GM19025 (cell line): Measurements from ENCODE around the gene MKI67.
"Not testable (repeated sequence)": the region's sequence is repeated elsewhere in the genome, so short reads cannot be mapped to it uniquely, and the experiment has no call there.

Experiments
- ATAC-seq: cut with Tn5 transposase; IDR thresholded peaks from one replicate; pipeline ENCODE4 v1.9.1; 2021; ENCODE audit warnings: mild to moderate bottlenecking, low read depth, moderate library complexity; ENCODE audit not compliant: unreplicated experiment

MKI67 gene

DNA sequence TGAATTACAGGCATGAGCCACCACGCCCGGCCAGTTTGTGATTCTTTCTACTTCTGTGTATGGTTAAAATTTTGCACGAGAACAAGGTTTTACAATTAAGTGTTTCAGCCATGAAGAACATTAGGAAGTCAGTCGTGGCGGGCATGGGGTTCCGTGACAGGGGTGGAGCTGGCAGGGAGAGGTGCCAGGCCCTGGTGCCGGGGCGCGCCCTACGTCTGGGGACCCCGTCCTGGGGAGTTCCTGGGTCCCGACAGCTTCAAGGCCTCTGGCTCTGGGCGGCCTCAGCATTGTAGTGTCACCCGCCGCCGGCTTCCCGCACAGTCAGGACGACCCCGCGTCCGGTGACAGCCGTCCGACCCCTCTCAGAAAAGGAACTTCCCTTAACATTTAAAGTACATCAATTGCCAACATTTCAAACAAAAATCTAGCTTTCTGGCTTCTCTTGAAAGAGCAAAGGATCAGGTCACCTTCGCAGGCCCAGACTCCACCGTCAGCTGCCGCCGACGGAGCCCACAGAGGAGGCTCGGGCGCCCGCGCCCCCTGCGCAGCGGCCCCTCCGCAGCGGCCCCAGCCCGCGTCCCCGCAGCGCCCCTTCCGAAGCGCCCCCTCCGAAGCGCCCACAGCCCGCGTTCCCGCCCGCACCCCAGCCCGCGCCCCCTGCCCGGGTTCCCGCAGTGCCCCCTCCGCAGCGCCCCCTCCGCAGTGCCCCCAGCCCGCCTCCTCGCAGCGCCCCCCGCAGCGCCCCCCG, 23.2 kb upstream of the MKI67 start:
- no peak for ATAC-seq

DNA sequence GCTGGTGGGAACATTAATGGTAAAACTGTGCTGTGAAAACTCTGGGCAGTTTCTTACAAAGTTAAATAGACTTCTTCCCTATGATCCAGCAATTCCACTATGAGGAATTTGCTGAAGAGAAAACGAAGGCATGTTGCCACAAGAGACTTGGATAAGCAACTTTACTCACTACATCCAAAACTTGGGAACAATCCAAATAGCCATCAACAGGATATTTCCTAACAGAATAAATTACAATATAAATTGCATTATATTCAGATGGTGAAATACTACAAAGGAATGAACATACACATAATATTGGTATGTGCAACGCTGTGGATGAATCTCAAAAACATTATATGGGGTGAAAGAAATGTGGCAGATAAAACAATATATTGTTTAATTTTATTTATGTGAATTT, 21.4 kb upstream of the MKI67 start:
- no peak for ATAC-seq

GRCh38 chr10:128147064-128147463, 20.8 kb upstream of the MKI67 start:
- ATAC-seq: no peak

DNA sequence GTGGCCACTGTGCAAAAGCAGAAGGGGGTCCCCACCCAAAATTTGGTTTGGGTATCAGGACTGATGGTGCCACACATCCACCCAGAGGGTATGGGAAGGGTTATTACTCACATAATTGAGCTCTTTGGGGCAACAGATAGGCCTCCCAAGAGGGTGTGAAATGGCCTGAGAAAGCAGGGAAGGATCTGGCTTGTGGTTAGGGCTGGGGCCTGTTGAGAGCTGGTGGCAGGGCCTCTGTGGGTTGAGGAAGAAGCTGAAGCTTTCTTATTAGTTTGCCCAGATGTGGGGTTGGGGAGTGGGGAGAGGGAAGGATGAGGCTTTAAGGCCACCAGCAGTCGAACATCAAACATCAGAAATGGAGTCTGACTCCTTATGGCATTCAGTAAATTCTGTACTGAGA, 18.3 kb upstream of the MKI67 start:
- ATAC-seq: no peak

DNA sequence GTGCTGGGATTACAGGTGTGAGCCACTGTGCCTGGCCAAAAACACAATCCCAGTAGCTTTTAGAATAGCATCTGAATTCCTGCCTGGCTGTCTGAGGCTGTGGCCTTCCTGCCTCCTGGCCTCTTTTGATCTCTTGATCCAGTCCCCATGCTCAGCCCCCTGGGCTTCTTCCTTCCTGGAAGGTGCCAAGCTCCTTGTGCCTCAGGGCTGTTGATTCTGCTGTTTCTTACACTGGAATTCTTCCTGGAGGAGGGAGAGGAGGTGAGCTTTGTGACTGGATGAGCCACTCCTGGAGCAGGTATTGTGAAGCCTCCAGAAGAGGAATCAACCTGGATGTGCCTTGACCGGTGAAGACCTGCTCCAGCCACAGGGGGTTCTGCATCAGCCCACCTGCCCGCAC, 17.3 kb upstream of the MKI67 start:
- ATAC-seq: no peak

- no peak for ATAC-seq
These were observed 14.2 kb upstream of the MKI67 start for GRCh38 chr10:128140425-128140824.

GRCh38 chr10:128138429-128138828, 12.2 kb upstream of the MKI67 start:
- not testable (repeated sequence) for ATAC-seq

GRCh38 chr10:128137877-128138276, 11.7 kb upstream of the MKI67 start:
- ATAC-seq: no peak

GRCh38 chr10:128130051-128130450, 3.8 kb upstream of the MKI67 start:
- no peak for ATAC-seq

DNA sequence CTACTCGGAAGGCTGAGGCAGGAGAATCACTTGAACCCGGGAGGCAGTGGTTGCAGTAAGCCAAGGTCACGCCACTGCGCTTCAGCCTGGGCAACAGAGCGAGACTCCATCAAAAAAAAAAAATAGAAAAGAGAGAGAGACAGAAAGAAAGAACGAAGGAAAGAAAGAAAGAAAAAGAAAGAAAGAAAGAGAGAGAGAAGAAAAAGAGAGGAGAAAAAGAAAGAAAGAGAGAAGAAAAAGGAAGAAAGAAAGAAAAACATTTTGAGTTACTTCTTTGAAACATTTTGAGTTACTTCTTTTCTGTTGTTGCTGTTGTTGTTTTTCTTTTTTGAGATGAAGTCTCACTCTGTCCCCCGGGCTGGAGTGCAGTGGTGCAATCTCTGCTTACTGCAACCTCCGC, 2.4 kb upstream of the MKI67 start:
- no peak for ATAC-seq

- ATAC-seq: no peak
These were observed 743 bp downstream of the MKI67 start for GRCh38 chr10:128125416-128125943.

GRCh38 chr10:128124813-128125403, 1.3 kb downstream of the MKI67 start:
- ATAC-seq: no peak

- no peak for ATAC-seq
These were observed 2.4 kb downstream of the MKI67 start for GRCh38 chr10:128123846-128124245.

DNA sequence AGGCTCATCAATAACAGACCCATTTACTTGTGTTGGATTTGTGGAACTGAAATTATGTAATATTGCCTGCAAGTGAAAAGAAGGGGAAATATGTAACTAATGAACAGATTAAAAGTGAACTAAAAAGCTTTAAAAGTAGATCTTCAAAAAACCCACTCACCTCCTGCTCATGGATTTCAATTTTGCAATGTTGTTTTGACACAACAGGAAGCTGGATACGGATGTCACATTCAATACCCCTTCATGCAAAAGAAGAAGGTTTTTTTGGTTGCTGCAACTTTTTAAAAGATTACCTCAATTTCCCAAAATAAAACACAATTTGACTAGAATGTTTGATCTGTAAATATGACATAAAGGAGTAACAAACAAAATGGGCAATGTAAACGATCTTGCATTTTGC, 3.3 kb downstream of the MKI67 start:
- ATAC-seq: no peak

DNA sequence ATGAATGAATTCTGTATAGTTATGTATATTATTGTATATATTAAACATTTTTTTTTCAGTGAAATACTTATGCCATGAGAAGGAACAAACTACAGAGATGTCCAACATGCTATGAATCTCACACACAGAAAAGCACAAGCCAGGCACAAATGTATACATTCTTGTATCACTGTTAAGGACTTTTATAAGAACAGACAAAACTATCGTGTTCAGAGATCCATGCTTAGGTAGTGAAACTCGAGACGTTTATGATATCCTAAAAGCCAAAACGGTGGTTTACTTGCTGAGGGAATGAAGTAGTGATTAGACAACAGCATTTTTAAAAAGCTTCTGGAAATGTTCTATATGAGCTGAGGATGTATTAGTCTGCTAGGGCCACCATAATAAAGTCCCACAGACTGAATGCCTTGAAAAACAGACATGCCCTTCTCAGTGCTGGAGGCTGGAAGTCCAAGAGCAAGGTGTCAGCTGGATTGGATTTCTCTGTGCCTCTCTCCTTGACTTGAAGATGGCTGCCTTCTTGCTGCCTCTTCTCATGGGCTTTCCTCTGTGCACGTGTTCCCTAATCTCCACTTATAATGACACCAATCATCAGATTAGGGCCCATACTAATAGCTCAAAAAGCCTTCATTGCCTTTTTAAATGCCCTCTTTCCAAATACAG, 4.3 kb downstream of the MKI67 start:
- ATAC-seq: no peak

DNA sequence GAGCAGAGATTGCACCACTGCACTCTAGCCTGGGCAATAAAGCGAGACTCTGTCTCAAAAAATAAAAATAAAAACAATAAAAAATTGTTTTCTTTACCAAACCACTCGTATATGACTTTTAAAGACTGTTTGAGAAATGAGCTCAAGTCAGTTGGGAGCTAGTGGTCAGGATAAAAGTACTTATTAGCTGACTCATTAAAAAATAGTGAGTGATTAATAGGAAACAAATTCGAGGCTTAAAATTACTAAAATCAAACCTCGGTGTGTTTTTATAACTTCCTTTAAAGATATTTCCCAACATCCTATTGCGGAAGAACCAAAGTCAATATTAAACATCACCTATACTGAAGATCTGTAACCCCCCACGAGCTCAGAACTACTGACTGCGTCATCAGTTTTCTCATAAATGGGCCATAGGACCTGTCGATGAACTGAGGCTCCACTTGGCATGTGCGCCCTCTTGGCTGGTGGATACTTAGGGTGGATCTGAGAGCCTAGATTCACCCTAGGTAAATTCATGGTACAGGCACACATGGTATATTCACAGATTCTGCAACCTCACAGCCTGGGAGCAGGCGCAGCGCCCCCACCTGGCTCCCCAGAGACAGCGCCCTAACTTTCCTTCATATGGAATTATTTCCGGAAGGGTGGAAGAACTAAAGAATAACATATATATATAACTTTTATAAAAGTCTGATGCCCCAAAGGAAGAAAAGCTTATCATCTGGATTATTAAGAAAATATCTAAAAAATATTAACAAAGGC, 9.2 kb downstream of the MKI67 start:
- no peak for ATAC-seq

DNA sequence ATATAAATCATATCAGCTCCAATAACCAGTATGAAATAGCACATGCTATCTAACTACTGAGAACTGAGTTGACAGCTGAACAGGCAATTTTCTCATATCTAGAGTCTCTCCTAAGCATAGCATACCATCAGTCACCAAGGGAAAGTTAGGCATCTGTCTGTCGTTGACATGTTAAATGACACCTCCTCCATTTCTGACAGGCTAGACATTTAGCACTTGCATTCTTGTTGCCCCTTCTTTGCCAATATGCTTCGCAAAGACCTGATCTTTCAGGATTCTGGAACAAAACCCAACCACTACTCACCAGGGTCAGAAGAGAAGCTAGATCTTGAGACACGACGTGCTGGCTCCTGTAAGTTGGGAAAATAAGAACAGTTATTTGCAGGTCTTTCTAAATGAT, 10.0 kb downstream of the MKI67 start:
- ATAC-seq: no peak

DNA sequence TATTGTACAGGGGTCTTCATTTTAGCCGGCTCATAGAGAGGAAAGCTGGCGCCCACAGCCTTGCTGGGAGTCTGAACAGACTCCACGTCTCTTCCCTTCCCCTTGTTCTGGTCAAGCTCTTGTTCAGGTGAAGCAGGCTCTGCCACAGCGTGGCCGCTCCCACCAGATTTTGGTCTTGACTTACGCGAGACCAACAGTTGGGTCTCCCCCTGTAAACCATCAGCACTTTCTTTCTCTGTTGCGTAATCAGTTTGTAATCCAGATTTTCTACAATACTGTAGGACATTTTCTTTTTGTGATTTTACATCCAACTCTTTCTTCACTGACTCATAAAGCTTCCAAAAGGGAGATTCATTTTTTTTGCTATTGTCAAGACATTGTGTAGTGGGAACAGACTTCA, 10.9 kb downstream of the MKI67 start:
- ATAC-seq: no peak

- ATAC-seq: no peak
These were observed 11.3 kb downstream of the MKI67 start for GRCh38 chr10:128114901-128115300.

DNA sequence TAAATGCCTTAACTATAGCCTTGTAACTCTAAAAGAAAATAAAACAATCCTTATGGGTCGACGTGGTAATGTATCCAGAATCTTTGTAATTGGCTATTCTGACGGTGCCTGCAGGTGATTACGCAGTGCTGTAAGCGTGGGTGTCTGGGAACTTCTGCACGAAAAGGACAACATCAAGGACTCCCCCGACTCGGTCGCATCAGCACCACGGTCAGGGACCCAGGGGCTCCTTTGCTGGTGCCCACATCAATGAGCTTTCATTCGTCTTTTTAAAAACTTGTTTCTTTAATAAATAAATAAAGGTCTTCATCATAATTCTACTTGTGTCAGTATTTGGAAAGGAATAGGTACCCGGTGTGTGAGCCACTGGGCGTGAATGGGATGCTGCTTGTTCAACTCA, 13.2 kb downstream of the MKI67 start:
- no peak for ATAC-seq

DNA sequence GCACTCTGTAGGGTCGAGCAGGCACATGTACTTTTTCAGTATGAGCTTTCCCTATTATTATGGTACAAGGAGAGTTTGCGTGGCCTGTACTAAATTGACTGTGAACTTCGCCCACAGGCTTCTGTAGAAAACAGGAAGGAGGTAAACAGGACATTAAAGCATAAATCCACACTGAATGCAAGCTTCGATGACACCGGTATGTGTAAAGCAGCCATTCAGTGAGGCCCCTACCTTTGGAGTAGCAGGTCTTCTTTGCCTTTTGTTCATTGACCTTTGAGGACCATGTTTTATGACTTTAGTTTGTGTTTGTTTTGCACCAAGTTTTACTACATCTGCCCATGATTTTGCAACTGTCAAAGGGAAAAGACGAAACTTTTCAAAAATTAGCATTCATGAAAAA, 14.5 kb downstream of the MKI67 start:
- ATAC-seq: no peak
